OCI-LY7 (cell line): ENCODE results near the gene DHX9.

ENCODE experiments used
- EZH2phosphoT487 ChIP-seq: fragments of 200-600 bp; sonication (generic); IDR thresholded peaks from 2 replicates; pipeline ENCODE4 v1.6.1; 2018; ENCODE audit warnings: low read depth, borderline replicate concordance, mild to moderate bottlenecking, mixed run types, antibody characterized with exemption, low read length, moderate library complexity, mixed read lengths
- TF ChIP-seq, protein P1 (sequence below): fragments of 200-600 bp; sonication (generic); conservative IDR thresholded peaks from 2 replicates; pipeline ENCODE4 v1.5.1; 2014; ENCODE audit warnings: mild to moderate bottlenecking, antibody characterized with exemption, low read length, moderate library complexity, mixed read lengths

DNA sequence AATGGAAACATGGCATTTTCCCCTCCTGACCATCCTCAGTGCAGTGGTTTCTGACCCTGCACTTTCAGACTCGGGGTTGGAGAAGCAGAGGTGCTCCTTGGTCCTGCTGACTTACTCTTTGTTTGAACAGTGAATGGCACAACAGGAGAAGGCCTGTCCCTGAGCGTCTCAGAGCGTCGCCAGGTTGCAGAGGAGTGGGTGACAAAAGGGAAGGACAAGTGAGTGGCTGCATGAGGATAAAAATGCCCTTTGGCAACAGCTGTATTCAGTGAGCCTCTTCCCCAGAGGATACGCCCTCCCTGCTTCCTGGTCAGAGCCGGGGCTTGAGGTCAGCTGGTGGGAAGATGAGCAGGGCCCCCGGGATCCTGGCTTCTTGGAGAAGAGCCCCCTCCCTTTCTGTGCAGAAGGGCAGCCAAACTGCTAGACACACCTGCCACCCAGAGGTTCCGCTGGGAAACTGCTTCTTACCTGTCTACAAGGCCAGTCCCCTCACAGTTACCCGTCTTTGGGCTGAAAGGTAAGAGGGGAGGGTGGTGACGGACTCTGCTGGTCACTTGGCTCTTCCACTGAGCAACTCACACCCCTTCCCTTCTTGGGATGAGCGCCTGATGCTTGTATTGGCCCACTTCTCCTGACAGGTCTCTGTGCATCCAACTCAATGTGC lies 33.0 kb upstream of the DHX9 start:
- TF ChIP-seq, protein P1, sequence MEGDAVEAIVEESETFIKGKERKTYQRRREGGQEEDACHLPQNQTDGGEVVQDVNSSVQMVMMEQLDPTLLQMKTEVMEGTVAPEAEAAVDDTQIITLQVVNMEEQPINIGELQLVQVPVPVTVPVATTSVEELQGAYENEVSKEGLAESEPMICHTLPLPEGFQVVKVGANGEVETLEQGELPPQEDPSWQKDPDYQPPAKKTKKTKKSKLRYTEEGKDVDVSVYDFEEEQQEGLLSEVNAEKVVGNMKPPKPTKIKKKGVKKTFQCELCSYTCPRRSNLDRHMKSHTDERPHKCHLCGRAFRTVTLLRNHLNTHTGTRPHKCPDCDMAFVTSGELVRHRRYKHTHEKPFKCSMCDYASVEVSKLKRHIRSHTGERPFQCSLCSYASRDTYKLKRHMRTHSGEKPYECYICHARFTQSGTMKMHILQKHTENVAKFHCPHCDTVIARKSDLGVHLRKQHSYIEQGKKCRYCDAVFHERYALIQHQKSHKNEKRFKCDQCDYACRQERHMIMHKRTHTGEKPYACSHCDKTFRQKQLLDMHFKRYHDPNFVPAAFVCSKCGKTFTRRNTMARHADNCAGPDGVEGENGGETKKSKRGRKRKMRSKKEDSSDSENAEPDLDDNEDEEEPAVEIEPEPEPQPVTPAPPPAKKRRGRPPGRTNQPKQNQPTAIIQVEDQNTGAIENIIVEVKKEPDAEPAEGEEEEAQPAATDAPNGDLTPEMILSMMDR: peak; percentile 70
- TF ChIP-seq EZH2phosphoT487: no peak
